ENCODE data around the gene HTR3E. TPM values are rescaled to one million over a fixed set of nuclear protein-coding genes. Genes with fewer than 3 reads are reported as not detected.

HTR3E gene
- total and polyA plus RNA-seq, 2 of the 13 experiments (the other 11 are each of a cell fraction or from before 2014, with no cell fraction given) = not detected

DNA sequence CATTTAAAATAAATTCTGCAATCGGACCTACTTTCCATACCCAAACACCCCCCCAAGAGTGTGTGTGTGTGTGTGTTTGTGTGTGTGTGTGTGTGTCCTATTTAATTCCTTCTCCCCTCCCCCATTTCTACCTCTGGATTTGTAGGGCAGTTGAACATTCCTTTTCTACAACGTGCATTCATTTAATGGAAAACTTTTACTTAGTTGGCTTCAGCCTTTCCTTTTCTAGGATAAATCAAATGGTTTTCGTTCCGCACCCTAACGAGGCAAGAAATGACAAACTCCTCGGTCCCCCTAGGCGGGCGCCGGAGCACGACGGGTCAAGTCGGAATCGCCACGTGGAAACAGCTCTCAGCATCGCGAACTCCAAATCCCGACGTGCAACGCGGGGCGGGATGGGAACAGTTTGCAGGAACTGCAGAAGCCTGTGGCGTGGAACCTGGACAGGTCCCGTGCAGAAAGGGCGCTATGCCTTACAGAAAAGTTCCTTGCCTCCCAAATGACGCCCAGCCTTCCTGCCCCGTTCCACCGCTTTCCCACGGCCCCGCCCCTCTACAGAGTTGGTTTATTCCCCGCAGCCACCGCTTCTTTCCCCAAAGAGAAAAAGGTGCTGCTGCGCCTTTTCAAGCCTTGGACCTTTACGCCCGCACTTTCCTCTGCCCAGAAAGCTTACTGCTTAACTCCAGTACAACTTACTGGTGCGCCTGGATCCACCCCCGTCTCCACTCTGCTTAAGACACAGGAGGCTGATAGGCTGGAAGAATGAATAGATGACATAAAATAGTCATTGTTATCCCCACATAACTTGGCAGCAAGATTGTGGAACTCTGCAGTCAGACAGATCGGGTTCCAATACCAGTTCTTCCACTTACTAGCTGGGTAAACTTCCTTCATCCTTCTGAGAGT, 37.2 kb downstream of the HTR3E start (continued):
- TF ChIP-seq, protein P1, sequence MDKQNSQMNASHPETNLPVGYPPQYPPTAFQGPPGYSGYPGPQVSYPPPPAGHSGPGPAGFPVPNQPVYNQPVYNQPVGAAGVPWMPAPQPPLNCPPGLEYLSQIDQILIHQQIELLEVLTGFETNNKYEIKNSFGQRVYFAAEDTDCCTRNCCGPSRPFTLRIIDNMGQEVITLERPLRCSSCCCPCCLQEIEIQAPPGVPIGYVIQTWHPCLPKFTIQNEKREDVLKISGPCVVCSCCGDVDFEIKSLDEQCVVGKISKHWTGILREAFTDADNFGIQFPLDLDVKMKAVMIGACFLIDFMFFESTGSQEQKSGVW (CRISPR knock-in tag; IDR thresholded peaks at IDR 0.05; ENCODE audit: borderline replicate concordance) = no peak
- TF ChIP-seq, protein P2, sequence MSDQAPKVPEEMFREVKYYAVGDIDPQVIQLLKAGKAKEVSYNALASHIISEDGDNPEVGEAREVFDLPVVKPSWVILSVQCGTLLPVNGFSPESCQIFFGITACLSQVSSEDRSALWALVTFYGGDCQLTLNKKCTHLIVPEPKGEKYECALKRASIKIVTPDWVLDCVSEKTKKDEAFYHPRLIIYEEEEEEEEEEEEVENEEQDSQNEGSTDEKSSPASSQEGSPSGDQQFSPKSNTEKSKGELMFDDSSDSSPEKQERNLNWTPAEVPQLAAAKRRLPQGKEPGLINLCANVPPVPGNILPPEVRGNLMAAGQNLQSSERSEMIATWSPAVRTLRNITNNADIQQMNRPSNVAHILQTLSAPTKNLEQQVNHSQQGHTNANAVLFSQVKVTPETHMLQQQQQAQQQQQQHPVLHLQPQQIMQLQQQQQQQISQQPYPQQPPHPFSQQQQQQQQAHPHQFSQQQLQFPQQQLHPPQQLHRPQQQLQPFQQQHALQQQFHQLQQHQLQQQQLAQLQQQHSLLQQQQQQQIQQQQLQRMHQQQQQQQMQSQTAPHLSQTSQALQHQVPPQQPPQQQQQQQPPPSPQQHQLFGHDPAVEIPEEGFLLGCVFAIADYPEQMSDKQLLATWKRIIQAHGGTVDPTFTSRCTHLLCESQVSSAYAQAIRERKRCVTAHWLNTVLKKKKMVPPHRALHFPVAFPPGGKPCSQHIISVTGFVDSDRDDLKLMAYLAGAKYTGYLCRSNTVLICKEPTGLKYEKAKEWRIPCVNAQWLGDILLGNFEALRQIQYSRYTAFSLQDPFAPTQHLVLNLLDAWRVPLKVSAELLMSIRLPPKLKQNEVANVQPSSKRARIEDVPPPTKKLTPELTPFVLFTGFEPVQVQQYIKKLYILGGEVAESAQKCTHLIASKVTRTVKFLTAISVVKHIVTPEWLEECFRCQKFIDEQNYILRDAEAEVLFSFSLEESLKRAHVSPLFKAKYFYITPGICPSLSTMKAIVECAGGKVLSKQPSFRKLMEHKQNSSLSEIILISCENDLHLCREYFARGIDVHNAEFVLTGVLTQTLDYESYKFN (CRISPR knock-in tag; conservative IDR thresholded peaks at IDR 0.05) = peak; percentile 46; the same call in 1 of the 2 replicates
- TF ChIP-seq HDAC2 (CRISPR knock-in tag; IDR thresholded peaks at IDR 0.05) (peak; percentile 65; the same call in 1 of the 2 replicates), ZNF33A (CRISPR knock-in tag; IDR thresholded peaks at IDR 0.05; ENCODE audit: borderline replicate concordance) (peak; percentile 69; the same call in 1 of the 2 replicates), ZNF792 (CRISPR knock-in tag; IDR thresholded peaks at IDR 0.05) (peak; percentile 69; the same call in 1 of the 2 replicates), KLF6 (CRISPR knock-in tag; IDR thresholded peaks at IDR 0.05) (peak; percentile 80; the same call in 1 of the 2 replicates), EZH2 (conservative IDR thresholded peaks at IDR 0.05; ENCODE audit: low read depth, low read length) (no peak), JARID2 (CRISPR knock-in tag; IDR thresholded peaks at IDR 0.05; ENCODE audit: insufficient replicate concordance) (no peak), PHF21A (CRISPR knock-in tag; IDR thresholded peaks at IDR 0.05) (peak; percentile 67; the same call in 1 of the 2 replicates), ATF7-NPFF (CRISPR knock-in tag; IDR thresholded peaks at IDR 0.05; ENCODE audit: low read depth) (peak; percentile 89), KDM5A (IDR thresholded peaks at IDR 0.05; ENCODE audit: borderline replicate concordance, low read length) (0 out of 2 replicates have a peak, but pooled peaks have one; percentile 18), NCOR1 (IDR thresholded peaks at IDR 0.05; ENCODE audit: borderline replicate concordance, low read length) (no peak), NR2C2 (CRISPR knock-in tag; IDR thresholded peaks at IDR 0.05; ENCODE audit: borderline replicate concordance) (peak; percentile 75)
- TF ChIP-seq, protein P3, sequence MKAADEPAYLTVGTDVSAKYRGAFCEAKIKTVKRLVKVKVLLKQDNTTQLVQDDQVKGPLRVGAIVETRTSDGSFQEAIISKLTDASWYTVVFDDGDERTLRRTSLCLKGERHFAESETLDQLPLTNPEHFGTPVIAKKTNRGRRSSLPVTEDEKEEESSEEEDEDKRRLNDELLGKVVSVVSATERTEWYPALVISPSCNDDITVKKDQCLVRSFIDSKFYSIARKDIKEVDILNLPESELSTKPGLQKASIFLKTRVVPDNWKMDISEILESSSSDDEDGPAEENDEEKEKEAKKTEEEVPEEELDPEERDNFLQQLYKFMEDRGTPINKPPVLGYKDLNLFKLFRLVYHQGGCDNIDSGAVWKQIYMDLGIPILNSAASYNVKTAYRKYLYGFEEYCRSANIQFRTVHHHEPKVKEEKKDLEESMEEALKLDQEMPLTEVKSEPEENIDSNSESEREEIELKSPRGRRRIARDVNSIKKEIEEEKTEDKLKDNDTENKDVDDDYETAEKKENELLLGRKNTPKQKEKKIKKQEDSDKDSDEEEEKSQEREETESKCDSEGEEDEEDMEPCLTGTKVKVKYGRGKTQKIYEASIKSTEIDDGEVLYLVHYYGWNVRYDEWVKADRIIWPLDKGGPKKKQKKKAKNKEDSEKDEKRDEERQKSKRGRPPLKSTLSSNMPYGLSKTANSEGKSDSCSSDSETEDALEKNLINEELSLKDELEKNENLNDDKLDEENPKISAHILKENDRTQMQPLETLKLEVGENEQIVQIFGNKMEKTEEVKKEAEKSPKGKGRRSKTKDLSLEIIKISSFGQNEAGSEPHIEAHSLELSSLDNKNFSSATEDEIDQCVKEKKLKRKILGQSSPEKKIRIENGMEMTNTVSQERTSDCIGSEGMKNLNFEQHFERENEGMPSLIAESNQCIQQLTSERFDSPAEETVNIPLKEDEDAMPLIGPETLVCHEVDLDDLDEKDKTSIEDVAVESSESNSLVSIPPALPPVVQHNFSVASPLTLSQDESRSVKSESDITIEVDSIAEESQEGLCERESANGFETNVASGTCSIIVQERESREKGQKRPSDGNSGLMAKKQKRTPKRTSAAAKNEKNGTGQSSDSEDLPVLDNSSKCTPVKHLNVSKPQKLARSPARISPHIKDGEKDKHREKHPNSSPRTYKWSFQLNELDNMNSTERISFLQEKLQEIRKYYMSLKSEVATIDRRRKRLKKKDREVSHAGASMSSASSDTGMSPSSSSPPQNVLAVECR (CRISPR knock-in tag; IDR thresholded peaks at IDR 0.05; ENCODE audit: borderline replicate concordance) = peak; percentile 70; the same call in 1 of the 2 replicates
- TF ChIP-seq, protein P4, sequence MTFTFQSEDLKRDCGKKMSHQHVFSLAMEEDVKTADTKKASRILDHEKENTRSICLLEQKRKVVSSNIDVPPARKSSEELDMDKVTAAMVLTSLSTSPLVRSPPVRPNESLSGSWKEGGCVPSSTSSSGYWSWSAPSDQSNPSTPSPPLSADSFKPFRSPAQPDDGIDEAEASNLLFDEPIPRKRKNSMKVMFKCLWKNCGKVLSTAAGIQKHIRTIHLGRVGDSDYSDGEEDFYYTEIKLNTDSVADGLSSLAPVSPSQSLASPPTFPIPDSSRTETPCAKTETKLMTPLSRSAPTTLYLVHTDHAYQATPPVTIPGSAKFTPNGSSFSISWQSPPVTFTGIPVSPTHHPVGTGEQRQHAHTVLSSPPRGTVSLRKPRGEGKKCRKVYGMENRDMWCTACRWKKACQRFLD (CRISPR knock-in tag; IDR thresholded peaks at IDR 0.05; ENCODE audit: borderline replicate concordance) = 0 out of 2 replicates have a peak, but pooled peaks have one; percentile 24
- TF ChIP-seq, protein P5, sequence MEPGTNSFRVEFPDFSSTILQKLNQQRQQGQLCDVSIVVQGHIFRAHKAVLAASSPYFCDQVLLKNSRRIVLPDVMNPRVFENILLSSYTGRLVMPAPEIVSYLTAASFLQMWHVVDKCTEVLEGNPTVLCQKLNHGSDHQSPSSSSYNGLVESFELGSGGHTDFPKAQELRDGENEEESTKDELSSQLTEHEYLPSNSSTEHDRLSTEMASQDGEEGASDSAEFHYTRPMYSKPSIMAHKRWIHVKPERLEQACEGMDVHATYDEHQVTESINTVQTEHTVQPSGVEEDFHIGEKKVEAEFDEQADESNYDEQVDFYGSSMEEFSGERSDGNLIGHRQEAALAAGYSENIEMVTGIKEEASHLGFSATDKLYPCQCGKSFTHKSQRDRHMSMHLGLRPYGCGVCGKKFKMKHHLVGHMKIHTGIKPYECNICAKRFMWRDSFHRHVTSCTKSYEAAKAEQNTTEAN (CRISPR knock-in tag; conservative IDR thresholded peaks at IDR 0.05) = no peak

All from HepG2 (cell line).